HG02763 (cell line): Measurements from ENCODE around the gene CLK3.
"Not testable (repeated sequence)": the region's sequence is repeated elsewhere in the genome, so short reads cannot be mapped to it uniquely, and the experiment has no call there.

Experiments used
- ATAC-seq: cut with Tn5 transposase; IDR thresholded peaks from one replicate; pipeline ENCODE4 v1.9.1; 2021; ENCODE audit warnings: mild to moderate bottlenecking, moderate library complexity; ENCODE audit not compliant: unreplicated experiment

Gene CLK3

GRCh38 chr15:74641151-74641550 lies 25.5 kb downstream of the CLK3 start:
- no peak for ATAC-seq

- ATAC-seq = no peak
These were observed 26.7 kb downstream of the CLK3 start for GRCh38 chr15:74642348-74642733.

- ATAC-seq = no peak
These were observed 27.4 kb downstream of the CLK3 start for GRCh38 chr15:74642734-74643664.

GRCh38 chr15:74643665-74644204 lies 28.1 kb downstream of the CLK3 start:
- no peak for ATAC-seq

GRCh38 chr15:74646480-74646879 lies 30.8 kb downstream of the CLK3 start:
- ATAC-seq = no peak

- ATAC-seq = no peak
These were observed 32.6 kb downstream of the CLK3 start for GRCh38 chr15:74648051-74648842.

GRCh38 chr15:74651242-74651741 lies 35.7 kb downstream of the CLK3 start:
- no peak for ATAC-seq

- ATAC-seq = no peak
These were observed 37.9 kb downstream of the CLK3 start for GRCh38 chr15:74653426-74654102.

- ATAC-seq = no peak
These were observed 39.8 kb downstream of the CLK3 start for GRCh38 chr15:74655424-74655823.

GRCh38 chr15:74656935-74657535 lies 41.4 kb downstream of the CLK3 start:
- no peak for ATAC-seq

- no peak for ATAC-seq
These were observed 42.2 kb downstream of the CLK3 start for GRCh38 chr15:74657846-74658245.

GRCh38 chr15:74661280-74661679 lies 45.6 kb downstream of the CLK3 start:
- ATAC-seq = not testable (repeated sequence)

- no peak for ATAC-seq
These were observed 46.6 kb downstream of the CLK3 start for GRCh38 chr15:74662064-74662860.

- ATAC-seq = no peak
These were observed 47.8 kb downstream of the CLK3 start for GRCh38 chr15:74663303-74664027.

- ATAC-seq = no peak
These were observed 48.5 kb downstream of the CLK3 start for GRCh38 chr15:74664028-74664616.

- ATAC-seq = no peak
These were observed 49.0 kb downstream of the CLK3 start for GRCh38 chr15:74664670-74665069.

- ATAC-seq = no peak
These were observed 52.3 kb downstream of the CLK3 start for GRCh38 chr15:74667975-74668374.

- no peak for ATAC-seq
These were observed 54.0 kb downstream of the CLK3 start for GRCh38 chr15:74669627-74670026.

- no peak for ATAC-seq
These were observed 58.5 kb downstream of the CLK3 start for GRCh38 chr15:74674161-74674560.
